KMS-11 (cell line): ENCODE results near the gene RPS15A.
A peak's percentile ranks its signal among the peaks of the same experiment; 100 is the strongest.
"Not testable (repeated sequence)": the region's sequence is repeated elsewhere in the genome, so short reads cannot be mapped to it uniquely, and the experiment has no call there.

Experiments used
- H2AFZ ChIP-seq: fragments of 200-600 bp; sonication (generic); 2 replicates; pipeline ENCODE4 v1.6.1; 2016; ENCODE audit warnings: antibody characterized with exemption, mixed run types, low read depth
- H3K27ac ChIP-seq: fragments of 200-600 bp; sonication (generic); 2 replicates; pipeline ENCODE4 v1.6.1; 2016; ENCODE audit warnings: mild to moderate bottlenecking, mixed run types
- H3K27me3 ChIP-seq: fragments of 200-600 bp; sonication (generic); 2 replicates; pipeline ENCODE4 v1.6.1; 2017; ENCODE audit warnings: mild to moderate bottlenecking, low read depth, mixed run types, moderate library complexity; ENCODE audit not compliant: insufficient read depth
- H3K36me3 ChIP-seq: fragments of 200-600 bp; sonication (generic); 2 replicates; pipeline ENCODE4 v1.6.1; 2017; ENCODE audit warnings: mild to moderate bottlenecking, mixed run types; ENCODE audit not compliant: insufficient read depth
- H3K4me1 ChIP-seq: fragments of 200-600 bp; sonication (generic); 2 replicates; pipeline ENCODE4 v1.6.1; 2016; ENCODE audit warnings: mild to moderate bottlenecking, low read depth, mixed run types; ENCODE audit not compliant: poor library complexity, severe bottlenecking
- H3K4me2 ChIP-seq: fragments of 200-600 bp; sonication (generic); 2 replicates; pipeline ENCODE4 v1.7.0; 2016; ENCODE audit warnings: mild to moderate bottlenecking, mixed run types
- H3K4me3 ChIP-seq: fragments of 200-600 bp; sonication (generic); IDR thresholded peaks from 2 replicates; pipeline ENCODE4 v1.6.1; 2017; ENCODE audit warnings: low read depth, low read length, mixed read lengths; ENCODE audit not compliant: insufficient read depth
- H3K79me2 ChIP-seq: fragments of 200-600 bp; sonication (generic); 2 replicates; pipeline ENCODE4 v1.6.1; 2016; ENCODE audit warnings: low read depth, mixed run types; ENCODE audit not compliant: insufficient read depth
- H3K9ac ChIP-seq: fragments of 200-600 bp; sonication (generic); 2 replicates; pipeline ENCODE4 v1.6.1; 2016; ENCODE audit warnings: mild to moderate bottlenecking, mixed run types
- H4K20me1 ChIP-seq: fragments of 200-600 bp; sonication (generic); 2 replicates; pipeline ENCODE4 v1.6.1; 2016; ENCODE audit warnings: mild to moderate bottlenecking, mixed run types; ENCODE audit not compliant: insufficient read depth
- TF ChIP-seq, protein P1 (sequence below): fragments of 200-600 bp; sonication (generic); conservative IDR thresholded peaks from 2 replicates; pipeline ENCODE4 v1.6.1; 2017; ENCODE audit warnings: low read depth, mild to moderate bottlenecking, antibody characterized with exemption, low read length, moderate library complexity, mixed read lengths

The RPS15A gene

DNA sequence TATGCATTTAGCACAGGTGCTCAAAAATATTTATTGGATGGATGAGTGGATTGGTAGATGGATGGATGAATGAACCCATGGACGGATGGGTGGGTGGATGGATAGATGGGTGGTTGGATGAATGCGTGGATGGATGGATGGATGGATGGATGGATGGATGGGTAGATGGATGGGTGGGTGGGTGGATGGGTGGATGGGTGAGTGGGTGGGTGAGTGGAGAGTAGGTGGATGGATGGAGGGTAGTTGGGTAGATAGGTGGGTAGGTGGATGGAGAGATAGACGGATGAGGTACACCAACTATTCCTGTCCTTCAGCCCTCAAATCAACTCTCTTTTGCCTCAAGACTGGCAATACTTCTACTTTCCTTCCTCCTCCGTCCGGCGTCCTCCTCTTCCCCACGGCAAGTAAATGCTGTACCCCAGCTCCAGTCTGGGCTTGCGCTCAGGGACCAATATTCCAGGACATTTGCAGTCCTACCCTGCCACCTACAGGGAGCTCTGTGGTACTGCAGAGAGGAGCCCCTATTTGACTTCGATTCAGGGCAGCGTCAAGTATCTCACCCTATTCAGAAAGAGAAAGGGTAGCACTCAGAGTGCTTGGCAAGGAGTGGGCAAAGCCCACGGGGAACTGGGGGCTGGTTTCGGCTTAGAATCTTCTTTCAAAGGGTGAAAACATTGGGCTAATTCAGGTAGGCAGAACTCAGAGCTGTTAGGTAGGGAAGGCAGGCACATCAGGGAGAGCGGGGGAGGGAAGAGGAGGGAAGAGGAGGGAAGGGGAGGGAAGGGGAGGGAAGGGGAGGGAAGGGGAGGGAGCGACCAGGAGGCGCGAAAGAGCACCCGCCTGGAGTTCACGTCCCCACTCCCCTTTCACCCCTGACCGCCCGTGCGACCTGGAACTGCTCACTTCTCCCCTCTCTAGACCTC lies 30.3 kb downstream of the RPS15A start:
- H3K4me1 ChIP-seq, H3K4me2 ChIP-seq, H4K20me1 ChIP-seq, H3K27me3 ChIP-seq, H3K36me3 ChIP-seq, H3K27ac ChIP-seq, H3K4me3 ChIP-seq, H3K79me2 ChIP-seq, H3K9ac ChIP-seq, H2AFZ ChIP-seq: not testable (repeated sequence)
- TF ChIP-seq, protein P1, sequence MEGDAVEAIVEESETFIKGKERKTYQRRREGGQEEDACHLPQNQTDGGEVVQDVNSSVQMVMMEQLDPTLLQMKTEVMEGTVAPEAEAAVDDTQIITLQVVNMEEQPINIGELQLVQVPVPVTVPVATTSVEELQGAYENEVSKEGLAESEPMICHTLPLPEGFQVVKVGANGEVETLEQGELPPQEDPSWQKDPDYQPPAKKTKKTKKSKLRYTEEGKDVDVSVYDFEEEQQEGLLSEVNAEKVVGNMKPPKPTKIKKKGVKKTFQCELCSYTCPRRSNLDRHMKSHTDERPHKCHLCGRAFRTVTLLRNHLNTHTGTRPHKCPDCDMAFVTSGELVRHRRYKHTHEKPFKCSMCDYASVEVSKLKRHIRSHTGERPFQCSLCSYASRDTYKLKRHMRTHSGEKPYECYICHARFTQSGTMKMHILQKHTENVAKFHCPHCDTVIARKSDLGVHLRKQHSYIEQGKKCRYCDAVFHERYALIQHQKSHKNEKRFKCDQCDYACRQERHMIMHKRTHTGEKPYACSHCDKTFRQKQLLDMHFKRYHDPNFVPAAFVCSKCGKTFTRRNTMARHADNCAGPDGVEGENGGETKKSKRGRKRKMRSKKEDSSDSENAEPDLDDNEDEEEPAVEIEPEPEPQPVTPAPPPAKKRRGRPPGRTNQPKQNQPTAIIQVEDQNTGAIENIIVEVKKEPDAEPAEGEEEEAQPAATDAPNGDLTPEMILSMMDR, result peak; percentile 62

DNA sequence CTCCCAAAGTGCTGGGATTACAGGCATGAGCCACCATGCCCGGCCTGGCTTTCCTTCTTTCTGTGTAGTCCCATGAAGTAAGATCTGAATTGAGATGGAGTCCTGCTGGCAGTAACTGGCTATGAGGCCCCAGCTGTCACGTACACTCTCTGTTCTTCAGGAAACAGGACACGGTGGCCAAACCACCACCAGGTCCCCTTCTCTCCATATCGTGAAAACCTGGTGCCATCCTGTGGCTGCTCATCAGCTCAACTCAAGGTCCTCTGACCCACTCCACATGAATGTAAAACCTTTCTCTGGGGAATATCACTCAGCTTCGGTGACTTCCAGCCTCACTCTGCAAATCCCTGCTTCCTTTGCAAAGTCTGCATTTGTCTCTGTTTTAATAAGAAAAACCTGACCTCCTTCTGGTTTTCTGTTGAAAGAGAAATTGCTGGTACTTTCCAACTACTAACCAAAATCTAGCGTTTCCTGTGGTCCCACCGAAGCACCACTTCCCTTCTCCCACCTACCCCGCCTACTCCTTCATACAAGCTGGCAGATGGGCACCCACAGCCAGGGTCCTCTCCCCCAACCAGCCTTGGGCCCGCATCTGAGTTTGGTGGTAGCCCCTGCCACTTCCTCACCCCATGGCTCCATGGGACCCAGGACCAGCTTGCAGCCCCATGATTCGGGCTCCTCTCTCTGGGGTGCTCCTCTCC lies 32.0 kb downstream of the RPS15A start:
- H3K4me1 ChIP-seq, H3K27ac ChIP-seq, H3K4me2 ChIP-seq, H3K4me3 ChIP-seq, H3K36me3 ChIP-seq, H3K9ac ChIP-seq, H2AFZ ChIP-seq, H3K79me2 ChIP-seq, H4K20me1 ChIP-seq, H3K27me3 ChIP-seq: not testable (repeated sequence)

DNA sequence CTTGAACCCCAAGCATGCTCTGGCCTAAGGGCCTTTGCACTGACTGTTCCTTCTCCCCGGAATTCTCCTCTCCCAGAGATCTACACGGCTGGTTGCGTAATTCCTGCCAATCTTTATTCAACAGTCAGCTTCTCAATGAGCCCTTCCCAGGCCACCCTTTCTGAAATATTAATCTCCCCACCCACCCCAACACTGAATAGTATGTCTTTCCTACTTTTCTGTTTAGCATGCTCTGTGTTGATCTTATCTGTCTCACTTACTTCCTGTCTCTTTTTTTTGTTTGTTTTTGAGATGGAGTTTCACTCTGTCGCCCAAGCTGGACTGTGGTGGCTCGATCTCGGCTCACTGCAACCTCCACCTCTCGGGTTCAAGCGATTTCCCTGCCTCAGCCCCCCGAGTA lies 33.5 kb downstream of the RPS15A start:
- H3K27ac ChIP-seq, H3K9ac ChIP-seq, H3K27me3 ChIP-seq, H3K4me2 ChIP-seq, H4K20me1 ChIP-seq, H3K36me3 ChIP-seq, H2AFZ ChIP-seq, H3K79me2 ChIP-seq, H3K4me1 ChIP-seq, H3K4me3 ChIP-seq: not testable (repeated sequence)

DNA sequence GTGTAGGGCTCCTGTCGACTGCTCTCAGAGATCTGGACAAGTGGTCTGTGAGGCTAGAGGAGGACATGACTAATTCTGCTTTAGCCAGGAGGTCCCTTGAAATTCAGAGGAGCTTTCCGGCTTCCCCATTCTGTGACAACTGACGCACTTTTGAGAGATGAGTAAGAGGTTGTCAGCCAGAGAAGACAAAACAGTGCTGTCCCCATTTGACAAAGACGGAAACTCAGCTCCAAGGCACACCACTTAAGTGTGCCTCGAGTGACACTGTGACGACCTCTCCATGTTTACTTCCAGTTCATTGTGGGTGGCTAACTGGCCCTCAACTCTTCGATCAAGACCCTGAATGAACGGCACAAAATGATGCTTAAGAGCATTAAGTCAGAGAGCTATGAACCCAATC lies 47.3 kb downstream of the RPS15A start:
- not testable (repeated sequence) for H3K4me2 ChIP-seq, H3K4me1 ChIP-seq, H3K9ac ChIP-seq, H2AFZ ChIP-seq, H3K4me3 ChIP-seq, H3K36me3 ChIP-seq, H4K20me1 ChIP-seq, H3K27me3 ChIP-seq, H3K79me2 ChIP-seq, H3K27ac ChIP-seq

DNA sequence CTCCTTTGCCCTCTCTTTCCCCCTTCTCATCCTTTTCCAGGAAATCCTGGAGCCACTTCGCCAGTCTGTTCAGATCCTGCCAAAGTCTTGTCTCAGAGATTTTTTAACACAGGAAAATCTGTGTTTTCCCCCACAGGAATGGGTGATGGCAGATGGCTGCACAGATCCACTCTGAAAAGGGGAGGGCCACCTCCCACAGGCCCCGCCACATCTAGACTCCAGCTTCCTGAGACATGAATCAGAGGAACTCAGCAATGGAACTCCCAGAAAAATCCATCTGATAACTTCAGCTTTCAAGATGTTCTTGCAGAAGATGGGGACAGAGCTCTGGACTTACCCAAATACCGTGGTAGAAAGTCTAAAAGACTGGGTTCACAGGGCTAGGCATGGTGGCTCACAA lies 50.1 kb downstream of the RPS15A start:
- H4K20me1 ChIP-seq, H2AFZ ChIP-seq, H3K4me2 ChIP-seq, H3K79me2 ChIP-seq, H3K9ac ChIP-seq, H3K27me3 ChIP-seq, H3K4me3 ChIP-seq, H3K36me3 ChIP-seq, H3K4me1 ChIP-seq, H3K27ac ChIP-seq: not testable (repeated sequence)

DNA sequence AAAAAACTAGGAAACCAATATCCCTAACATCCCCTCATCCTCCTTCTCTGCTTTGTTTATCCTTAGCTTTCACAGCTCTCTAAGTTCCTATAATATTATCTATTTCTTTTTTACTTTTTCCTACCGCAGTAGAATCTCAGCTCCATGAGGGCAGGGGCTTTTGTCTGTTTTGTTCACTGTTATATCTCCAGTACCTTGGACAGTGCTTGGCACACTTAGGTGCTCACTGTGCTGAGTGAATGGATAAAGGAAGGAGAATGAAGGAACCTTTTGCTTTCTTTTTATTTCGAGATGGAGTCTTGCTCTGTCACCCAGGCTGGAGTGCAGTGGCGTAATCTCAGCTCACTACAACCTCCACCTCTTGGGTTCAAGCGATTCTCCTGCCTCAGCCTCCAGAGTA lies 51.4 kb downstream of the RPS15A start:
- H3K36me3 ChIP-seq, H4K20me1 ChIP-seq, H3K27me3 ChIP-seq, H3K9ac ChIP-seq, H2AFZ ChIP-seq, H3K79me2 ChIP-seq, H3K4me2 ChIP-seq, H3K27ac ChIP-seq, H3K4me1 ChIP-seq, H3K4me3 ChIP-seq: not testable (repeated sequence)

DNA sequence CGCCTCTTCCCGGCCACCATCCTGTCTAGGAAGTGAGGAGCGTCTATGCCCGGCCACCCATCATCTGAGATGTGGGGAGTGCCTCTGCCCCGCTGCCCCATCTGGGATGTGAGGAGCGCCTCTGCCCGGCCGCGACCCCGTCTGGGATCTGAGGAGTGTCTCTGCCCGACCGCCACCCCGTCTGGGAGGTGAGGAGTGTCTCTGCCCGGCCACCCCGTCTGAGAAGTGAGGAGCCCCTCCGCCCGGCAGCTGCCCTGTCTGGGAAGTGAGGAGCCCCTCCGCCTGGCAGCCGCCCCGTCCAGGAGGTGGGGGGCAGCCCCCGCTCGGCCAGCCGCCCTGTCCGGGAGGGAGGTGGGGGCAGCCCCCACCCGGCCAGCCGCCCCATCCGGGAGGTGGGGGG lies 55.9 kb downstream of the RPS15A start:
- H3K4me2 ChIP-seq, result not testable (repeated sequence)

More for the DNA sequence above, 55.9 kb downstream of the RPS15A start:
- not testable (repeated sequence) for H3K9ac ChIP-seq, H3K79me2 ChIP-seq, H3K27ac ChIP-seq, H3K27me3 ChIP-seq, H3K4me3 ChIP-seq, H3K36me3 ChIP-seq, H3K4me1 ChIP-seq, H4K20me1 ChIP-seq, H2AFZ ChIP-seq
